Caco-2 (cell line): ENCODE results near the gene JAGN1. TPM values are rescaled to one million over a fixed set of nuclear protein-coding genes. Genes with fewer than 3 reads are reported as not detected.
A peak's percentile ranks its signal among the peaks of the same experiment; 100 is the strongest.

Experiments
- BruUV-seq: library from RNA; stranded (reverse); fragments of 400-500 nt; replicated peaks from 2 replicates; lab custom pipeline; 2021; lab: Mats Ljungman, UMichigan
- CTCF ChIA-PET: fragments of 300-600 bp; sonication (Branson Sonifier 250); formaldehyde crosslinking; loops from one replicate; lab custom pipeline; 2022; ENCODE audit warnings: antibody characterized with exemption; lab: Charles Lee
- POLR2A ChIA-PET: fragments of 300-600 bp; sonication (Branson Sonifier 250); formaldehyde crosslinking; loops from one replicate; lab custom pipeline; 2022; ENCODE audit warnings: antibody characterized with exemption; lab: Charles Lee
- DNase-seq, 2 experiments: peaks; one replicate each; pipeline versions ENCODE4 v3.0.0 to v3.0.0-alpha.2; 2020 to 2022
- H3K27me3 ChIP-seq: replicated peaks from 2 replicates; pipeline ENCODE4 v1.6.0; 2011; ENCODE audit warnings: low read length; ENCODE audit not compliant: control insufficient read depth, insufficient read depth
- H3K36me3 ChIP-seq: 2 replicates; pipeline ENCODE4 v1.5.1; 2011; ENCODE audit warnings: low read length; ENCODE audit not compliant: control insufficient read depth, insufficient read depth
- H3K4me1 ChIP-seq: fragments of 250-450 bp; sonication (Bioruptor Pico); 2 replicates; pipeline ENCODE4 v1.5.1; 2020; ENCODE audit warnings: mild to moderate bottlenecking
- H3K4me3 ChIP-seq: 2 replicates; pipeline ENCODE4 v1.5.1; 2011; ENCODE audit warnings: low read depth, mild to moderate bottlenecking, control low read depth, low read length
- H3K9me3 ChIP-seq: fragments of 250-450 bp; sonication (Bioruptor Pico); 2 replicates; pipeline ENCODE4 v1.5.1; 2020; ENCODE audit warnings: mild to moderate bottlenecking, moderate library complexity
- H3K27ac Mint-ChIP-seq: one replicate; pipeline ENCODE4 v1.8.0; 2022; ENCODE audit warnings: mixed read lengths; ENCODE audit not compliant: unreplicated experiment
- H3K27me3 Mint-ChIP-seq: one replicate; pipeline ENCODE4 v1.8.0; 2022; ENCODE audit warnings: mixed read lengths; ENCODE audit not compliant: insufficient read depth, unreplicated experiment
- H3K36me3 Mint-ChIP-seq: one replicate; pipeline ENCODE4 v1.8.0; 2022; ENCODE audit warnings: mild to moderate bottlenecking, mixed read lengths; ENCODE audit not compliant: insufficient read depth, unreplicated experiment
- H3K4me1 Mint-ChIP-seq: one replicate; pipeline ENCODE4 v1.8.0; 2022; ENCODE audit warnings: low read depth, mixed read lengths; ENCODE audit not compliant: unreplicated experiment
- H3K4me3 Mint-ChIP-seq: one replicate; pipeline ENCODE4 v1.8.0; 2022; ENCODE audit warnings: mild to moderate bottlenecking, moderate library complexity, mixed read lengths; ENCODE audit not compliant: unreplicated experiment
- H3K9me3 Mint-ChIP-seq: one replicate; pipeline ENCODE4 v1.8.0; 2022; ENCODE audit warnings: mixed read lengths; ENCODE audit not compliant: unreplicated experiment
- CTCF ChIP-seq, 2 experiments: fragments of 200-600 bp in 1 of 2; IDR thresholded peaks; 1 replicate in 1 of 2; 2 replicates in 1 of 2; pipeline versions ENCODE4 v1.5.1 to v1.8.0; 2011 to 2022; ENCODE audit warnings: antibody characterized with exemption in 1 of 2, control low read depth in 1 of 2, inconsistent platforms in 1 of 2, low read depth in 1 of 2, low read length in 1 of 2, mild to moderate bottlenecking in 1 of 2, moderate library complexity in 1 of 2; ENCODE audit not compliant: insufficient read depth in 1 of 2, severe bottlenecking in 1 of 2, unreplicated experiment in 1 of 2
- intact Hi-C: fragments of 100-400 bp; cut with micrococcal nuclease; formaldehyde crosslinking; loops from one replicate; pipeline ENCODE4 v1.10.0; 2022; ENCODE audit not compliant: unreplicated experiment
- total RNA-seq: library from RNA; stranded (reverse); gene quantifications from 2 replicates; pipeline ENCODE4 v1.2.3, GENCODE V29; 2022

Gene JAGN1
- total RNA-seq, 1 experiment from 2014 or later: 34.2 TPM

DNA sequence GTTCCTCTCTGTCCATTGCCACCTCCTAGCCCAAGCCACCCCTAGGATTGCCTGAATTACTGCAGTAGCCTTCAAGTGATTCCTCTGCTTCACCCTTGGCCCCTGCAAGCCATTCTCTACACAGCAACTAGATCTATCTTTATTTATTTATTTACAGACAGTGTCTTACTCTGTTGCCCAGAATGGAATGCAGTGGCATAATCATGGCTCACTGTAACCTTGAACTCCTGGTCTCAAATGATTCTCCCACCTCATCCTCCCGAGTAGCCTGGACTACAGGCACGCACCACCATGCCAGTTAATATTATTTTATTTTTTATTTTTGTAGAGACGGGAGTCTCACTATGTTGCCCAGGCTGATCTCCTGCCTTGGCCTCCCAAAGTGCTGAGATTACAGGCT is 1.9 kb upstream of the JAGN1 start:
- DNase-seq: no peak
- Histone ChIP-seq H3K27me3 (no peaks in the 10 kb centered on the region), H3K4me3 (no peak overlapping the region), H3K9me3 (no peaks in the 10 kb centered on the region), H3K4me1 (peaks cover 17% of the 10 kb centered on the region), H3K36me3 (peaks cover 3% of the 10 kb centered on the region; the same call in 1 of the 2 replicates)
- Mint-ChIP-seq H3K4me1 (peaks cover 26% of the 10 kb centered on the region), H3K9me3 (no peaks in the 10 kb centered on the region), H3K27me3 (no peaks in the 10 kb centered on the region), H3K4me3 (no peak overlapping the region), H3K36me3 (peaks cover 27% of the 10 kb centered on the region), H3K27ac (no peak overlapping the region)
- CTCF ChIA-PET: no interaction called here
- POLR2A ChIA-PET: no interaction called here
- BruUV-seq: no TSS peak
- intact Hi-C loops: no loop called here
- TF ChIP-seq CTCF (IDR thresholded peaks at IDR 0.05; ENCODE audit: insufficient read depth in 1 of 2, low read depth in 1 of 2, low read length in 1 of 2, severe bottlenecking in 1 of 2, unreplicated experiment in 1 of 2): no peak

- H3K4me1 Mint-ChIP-seq: peaks cover 20% of the 10 kb centered on the region
- H3K36me3 Mint-ChIP-seq: peaks cover 34% of the 10 kb centered on the region
- Histone ChIP-seq H3K4me3 (no peak overlapping the region), H3K9me3 (no peaks in the 10 kb centered on the region), H3K27me3 (no peaks in the 10 kb centered on the region), H3K36me3 (peaks cover 3% of the 10 kb centered on the region), H3K4me1 (peaks cover 8% of the 10 kb centered on the region)
- H3K27ac Mint-ChIP-seq: no peak overlapping the region
- CTCF ChIA-PET: no interaction called here
- no peak for TF ChIP-seq CTCF (IDR thresholded peaks at IDR 0.05; ENCODE audit: insufficient read depth in 1 of 2, low read depth in 1 of 2, low read length in 1 of 2, severe bottlenecking in 1 of 2, unreplicated experiment in 1 of 2)
- no peaks in the 10 kb centered on the region for H3K9me3 Mint-ChIP-seq
- no peak for DNase-seq
- no TSS peak for BruUV-seq
- POLR2A ChIA-PET: interaction anchor here (0.6 kb wide), 1 partner anchor 147 kb away, joined by 4 read pairs; no protein-coding TSS in a partner anchor
- H3K27me3 Mint-ChIP-seq: no peaks in the 10 kb centered on the region
- intact Hi-C loops: no loop called here
- H3K4me3 Mint-ChIP-seq: no peak overlapping the region
Observed at GRCh38 chr3:9889405-9889804, 1.0 kb upstream of the JAGN1 start.

DNA sequence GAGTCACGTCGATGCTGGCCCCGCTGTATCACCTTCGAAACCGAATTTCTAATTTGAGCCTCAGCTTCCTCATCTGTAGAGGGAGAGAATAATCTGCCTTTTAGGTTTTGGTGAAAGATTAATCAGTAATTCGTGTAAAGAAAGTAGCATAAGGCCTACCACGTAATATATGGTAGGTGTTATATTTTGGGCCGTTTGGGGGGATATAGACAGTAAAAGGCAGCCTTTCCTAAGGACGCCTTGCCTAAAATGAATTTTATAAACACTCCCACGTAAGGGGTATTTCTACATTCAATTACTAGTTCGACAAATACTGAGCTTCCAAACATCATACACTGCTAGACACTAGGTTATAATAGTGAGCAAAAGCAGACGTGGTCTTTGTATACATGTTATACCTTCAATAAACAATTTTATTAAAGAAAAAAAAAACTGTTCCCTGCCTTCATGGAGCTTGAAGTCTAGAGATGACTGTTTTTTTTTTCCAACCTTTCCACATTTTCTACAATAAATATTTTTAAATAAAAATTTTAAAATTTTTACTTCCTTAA is 737 bp downstream of the JAGN1 start:
- Histone ChIP-seq H3K36me3 (peaks cover 3% of the 10 kb centered on the region), H3K9me3 (no peaks in the 10 kb centered on the region), H3K27me3 (no peaks in the 10 kb centered on the region), H3K4me1 (peaks cover 5% of the 10 kb centered on the region), H3K4me3 (peak overlapping the region; percentile 99)
- no TSS peak for BruUV-seq
- H3K9me3 Mint-ChIP-seq: no peaks in the 10 kb centered on the region
- ChIA-PET POLR2A (interaction anchor here (1.4 kb wide), 1 partner anchor 10 kb away, joined by 8 read pairs; no protein-coding TSS in a partner anchor), CTCF (interaction anchor here (0.8 kb wide), 2 partner anchors 10 to 55 kb away, joined by 3 read pairs; no protein-coding TSS in a partner anchor)
- TF ChIP-seq CTCF (IDR thresholded peaks at IDR 0.05; ENCODE audit: insufficient read depth in 1 of 2, low read depth in 1 of 2, low read length in 1 of 2, severe bottlenecking in 1 of 2, unreplicated experiment in 1 of 2): no peak
- H3K27ac Mint-ChIP-seq: peak overlapping the region; percentile 91
- DNase-seq: no peak
- H3K27me3 Mint-ChIP-seq: no peaks in the 10 kb centered on the region
- H3K36me3 Mint-ChIP-seq: peaks cover 47% of the 10 kb centered on the region
- peak overlapping the region; percentile 83 for H3K4me3 Mint-ChIP-seq
- intact Hi-C loops: loop anchor here (2.0 kb wide), 1 partner anchor 42 kb away; the partner anchor contains the start of gene CRELD1
- peaks cover 17% of the 10 kb centered on the region for H3K4me1 Mint-ChIP-seq
